Cardiac muscle cell (in vitro differentiated cells and primary cell): ENCODE results near the gene INS. TPM values are rescaled to one million over a fixed set of nuclear protein-coding genes. Genes with fewer than 3 reads are reported as not detected.
A peak's percentile ranks its signal among the peaks of the same experiment; 100 is the strongest.

Experiments
- DNase-seq, 2 donors: peaks; one replicate each; pipeline versions ENCODE4 v3.0.0 to v3.0.0-alpha.2; 2010 to 2017; ENCODE audit warnings: low read depth in 1 of 2, low spot score in 1 of 2
- H3K27ac ChIP-seq: fragments of 200-600 bp; sonication (generic); 2 replicates; pipeline ENCODE4 v1.5.1; 2016
- H3K27me3 ChIP-seq: fragments of 200-600 bp; sonication (generic); 2 replicates; pipeline ENCODE4 v1.6.0; 2016; ENCODE audit warnings: control low read depth
- H3K36me3 ChIP-seq: fragments of 200-600 bp; sonication (generic); 2 replicates; pipeline ENCODE4 v1.5.1; 2016; ENCODE audit warnings: control low read depth
- H3K4me1 ChIP-seq: fragments of 200-600 bp; sonication (generic); 2 replicates; pipeline ENCODE4 v1.8.1; 2017; ENCODE audit warnings: low read depth, mild to moderate bottlenecking, mixed run types
- H3K4me3 ChIP-seq: fragments of 200-600 bp; sonication (generic); 2 replicates; pipeline ENCODE4 v1.5.1; 2016; ENCODE audit warnings: mild to moderate bottlenecking
- H3K9me3 ChIP-seq: fragments of 200-600 bp; sonication (generic); 2 replicates; pipeline ENCODE4 v1.5.1; 2017; ENCODE audit warnings: low read depth, mild to moderate bottlenecking, control low read depth
- CTCF ChIP-seq: IDR thresholded peaks from 2 replicates; pipeline ENCODE4 v1.5.1; 2012; ENCODE audit warnings: low read depth, mild to moderate bottlenecking, low read length
- polyA plus RNA-seq: library from polyadenylated mRNA; unstranded; fragments of >200 nt; fragmentation: Nextera tagmentation; extraction: Ambion mirVana; gene quantifications from 2 replicates; pipeline ENCODE4 v1.2.1, GENCODE V29; 2016
- total RNA-seq: library from RNA; depleted of rRNA; stranded (reverse); fragments of >200 nt; gene quantifications from 2 replicates; pipeline ENCODE4 v1.2.3, GENCODE V29; 2016

The INS gene
- total and polyA plus RNA-seq, 2 experiments from 2014 or later, result not detected

- Histone ChIP-seq H3K9me3 (no peaks in the 10 kb centered on the region), H3K4me1 (peaks cover 9% of the 10 kb centered on the region), H3K4me3 (no peak overlapping the region), H3K36me3 (no peaks in the 10 kb centered on the region), H3K27me3 (no peaks in the 10 kb centered on the region), H3K27ac (no peak overlapping the region)
- no peak for DNase-seq
- TF ChIP-seq CTCF, result no peak
Observed at GRCh38 chr11:2155511-2155910, 5.5 kb downstream of the INS start.

GRCh38 chr11:2154889-2155288 lies 6.1 kb downstream of the INS start:
- Histone ChIP-seq H3K4me1 (peaks cover 9% of the 10 kb centered on the region), H3K27me3 (no peaks in the 10 kb centered on the region), H3K27ac (no peak overlapping the region), H3K36me3 (no peaks in the 10 kb centered on the region), H3K9me3 (no peaks in the 10 kb centered on the region), H3K4me3 (no peak overlapping the region)
- DNase-seq, result no peak
- no peak for TF ChIP-seq CTCF

- peaks cover 4% of the 10 kb centered on the region for H3K4me1 ChIP-seq
- TF ChIP-seq CTCF, result no peak
- no peak for DNase-seq
- no peaks in the 10 kb centered on the region for H3K36me3 ChIP-seq
- no peak overlapping the region for H3K27ac ChIP-seq
- H3K27me3 ChIP-seq, result peaks cover 1% of the 10 kb centered on the region
- H3K4me3 ChIP-seq, result no peak overlapping the region
- no peaks in the 10 kb centered on the region for H3K9me3 ChIP-seq
Observed at GRCh38 chr11:2154195-2154585, 6.8 kb downstream of the INS start.

- peaks cover 6% of the 10 kb centered on the region for H3K27me3 ChIP-seq
- DNase-seq, result no peak
- no peak for TF ChIP-seq CTCF
- H3K27ac ChIP-seq, result no peak overlapping the region
- H3K36me3 ChIP-seq, result no peaks in the 10 kb centered on the region
- H3K4me1 ChIP-seq, result no peaks in the 10 kb centered on the region
- no peaks in the 10 kb centered on the region for H3K9me3 ChIP-seq
- no peak overlapping the region for H3K4me3 ChIP-seq
Observed at GRCh38 chr11:2153581-2154194, 7.3 kb downstream of the INS start.

- Histone ChIP-seq H3K27ac (peak overlapping the region; percentile 15), H3K36me3 (no peaks in the 10 kb centered on the region), H3K4me1 (no peaks in the 10 kb centered on the region), H3K9me3 (no peaks in the 10 kb centered on the region), H3K4me3 (no peak overlapping the region), H3K27me3 (peaks cover 24% of the 10 kb centered on the region)
- DNase-seq, result peak; percentile 76 to 92
- peak; percentile 73 for TF ChIP-seq CTCF
Observed at GRCh38 chr11:2151500-2152257, 9.3 kb downstream of the INS start.
